PC-9 (cell line): ENCODE data around the gene PSKH1.

Experiments used
- CTCF ChIP-seq: fragments of 200-600 bp; sonication (generic); conservative IDR thresholded peaks from 2 replicates; pipeline ENCODE4 v1.6.1; 2017; ENCODE audit warnings: mixed run types, antibody characterized with exemption, mild to moderate bottlenecking, moderate library complexity
- EZH2 ChIP-seq: fragments of 200-600 bp; sonication (generic); IDR thresholded peaks from 2 replicates; pipeline ENCODE4 v1.8.0; 2017; ENCODE audit warnings: antibody characterized with exemption, low read depth

GRCh38 chr16:67848118-67848517, 44.9 kb upstream of the PSKH1 start:
- no peak for TF ChIP-seq EZH2
- TF ChIP-seq CTCF, result no peak
